OCI-LY7 (cell line): Measurements from ENCODE around the gene TPST1. TPM values are rescaled to one million over a fixed set of nuclear protein-coding genes. Genes with fewer than 3 reads are reported as not detected.

Experiments
- BruUV-seq: library from RNA; stranded (reverse); fragments of 400-500 nt; replicated peaks from 2 replicates; lab custom pipeline; 2021; lab: Mats Ljungman, UMichigan
- CTCF ChIA-PET: fragments of 300-600 bp; sonication (Branson Sonifier 250); formaldehyde crosslinking; loops from one replicate; lab custom pipeline; 2022; ENCODE audit warnings: antibody characterized with exemption; ENCODE audit not compliant: unreplicated experiment; lab: Charles Lee
- POLR2A ChIA-PET: fragments of 300-600 bp; sonication (Branson Sonifier 250); formaldehyde crosslinking; loops from one replicate; lab custom pipeline; 2022; ENCODE audit warnings: antibody characterized with exemption; lab: Charles Lee
- DNase-seq: peaks from one replicate; pipeline ENCODE4 v3.0.0-alpha.2; 2015; ENCODE audit warnings: low spot score
- H2AFZ ChIP-seq: fragments of 200-600 bp; sonication (generic), shearing (Covaris generic); 2 replicates; pipeline ENCODE4 v1.6.1; 2014; ENCODE audit warnings: mild to moderate bottlenecking, antibody characterized with exemption, low read length, moderate library complexity
- H3K27ac ChIP-seq: fragments of 200-600 bp; sonication (generic); 2 replicates; pipeline ENCODE4 v1.5.1; 2014; ENCODE audit warnings: mixed run types, low read depth, mild to moderate bottlenecking, moderate library complexity, low read length, inconsistent platforms; ENCODE audit not compliant: poor library complexity, severe bottlenecking
- H3K36me3 ChIP-seq: fragments of 200-600 bp; sonication (generic); 2 replicates; pipeline ENCODE4 v1.6.1; 2014; ENCODE audit warnings: mild to moderate bottlenecking, antibody characterized with exemption, low read length, moderate library complexity, mixed read lengths; ENCODE audit not compliant: insufficient read depth
- H3K4me1 ChIP-seq: fragments of 200-600 bp; sonication (generic); 2 replicates; pipeline ENCODE4 v1.5.1; 2014; ENCODE audit warnings: mild to moderate bottlenecking, low read length; ENCODE audit not compliant: insufficient read depth, poor library complexity, severe bottlenecking
- H3K4me2 ChIP-seq: fragments of 200-600 bp; sonication (generic); 2 replicates; pipeline ENCODE4 v1.6.1; 2014; ENCODE audit warnings: mild to moderate bottlenecking, low read length
- H3K4me3 ChIP-seq: fragments of 200-600 bp; sonication (generic); 2 replicates; pipeline ENCODE4 v1.5.1; 2014; ENCODE audit warnings: mild to moderate bottlenecking, low read depth, low read length; ENCODE audit not compliant: poor library complexity, severe bottlenecking
- H3K79me2 ChIP-seq: fragments of 200-600 bp; sonication (generic); 2 replicates; pipeline ENCODE4 v1.6.1; 2016; ENCODE audit warnings: low read depth, mild to moderate bottlenecking, low read length, moderate library complexity, mixed read lengths; ENCODE audit not compliant: insufficient read depth
- H3K9me2 ChIP-seq: fragments of 200-600 bp; sonication (generic); 2 replicates; pipeline ENCODE4 v1.6.1; 2016; ENCODE audit warnings: mild to moderate bottlenecking, low read length, mixed read lengths; ENCODE audit not compliant: insufficient read depth
- H3K9me3 ChIP-seq: fragments of 200-600 bp; sonication (generic); 2 replicates; pipeline ENCODE4 v1.6.1; 2014; ENCODE audit warnings: mild to moderate bottlenecking, mixed run types, low read length, mixed read lengths
- H4K20me1 ChIP-seq: fragments of 200-600 bp; sonication (generic); 2 replicates; pipeline ENCODE4 v1.6.1; 2014; ENCODE audit warnings: mild to moderate bottlenecking, antibody characterized with exemption, low read length, moderate library complexity, mixed read lengths; ENCODE audit not compliant: insufficient read depth
- CTCF ChIP-seq: fragments of 200-600 bp; sonication (generic); conservative IDR thresholded peaks from 2 replicates; pipeline ENCODE4 v1.5.1; 2014; ENCODE audit warnings: mild to moderate bottlenecking, antibody characterized with exemption, low read length, moderate library complexity, mixed read lengths
- EZH2phosphoT487 ChIP-seq: fragments of 200-600 bp; sonication (generic); IDR thresholded peaks from 2 replicates; pipeline ENCODE4 v1.6.1; 2018; ENCODE audit warnings: low read depth, borderline replicate concordance, mild to moderate bottlenecking, mixed run types, antibody characterized with exemption, low read length, moderate library complexity, mixed read lengths
- intact Hi-C: fragments of 100-400 bp; cut with micrococcal nuclease; formaldehyde crosslinking; loops from one replicate; pipeline ENCODE4 v1.10.0; 2022; ENCODE audit not compliant: unreplicated experiment
- total RNA-seq, 2 experiments: library from RNA; depleted of rRNA in 1 of 2; stranded (reverse); fragments of >200 nt in 1 of 2; shearing (Covaris generic) in 1 of 2; gene quantifications; 2 replicates each; pipeline ENCODE4 v1.2.3, GENCODE V29; 2014 to 2022

Gene TPST1
- total RNA-seq, 2 experiments from 2014 or later: 3.5 to 6.6 TPM

- DNase-seq: no peak
- ChIA-PET CTCF (no interaction called here), POLR2A (interaction anchor here (0.7 kb wide), 1 partner anchor 343 kb away, joined by 3 read pairs; no protein-coding TSS in a partner anchor)
- no peak for TF ChIP-seq CTCF
- no peak for TF ChIP-seq EZH2phosphoT487
- intact Hi-C loops: no loop called here
- Histone ChIP-seq H3K36me3 (no peaks in the 10 kb centered on the region), H3K4me1 (no peaks in the 10 kb centered on the region), H3K4me2 (no peak overlapping the region), H4K20me1 (no peaks in the 10 kb centered on the region), H3K9me2 (no peaks in the 10 kb centered on the region), H2AFZ (no peak overlapping the region), H3K9me3 (no peaks in the 10 kb centered on the region), H3K27ac (no peak overlapping the region), H3K79me2 (no peaks in the 10 kb centered on the region), H3K4me3 (no peak overlapping the region)
- no TSS peak for BruUV-seq
Observed at GRCh38 chr7:66176914-66177313, 28.2 kb upstream of the TPST1 start.

GRCh38 chr7:66178258-66178657 lies 26.9 kb upstream of the TPST1 start:
- no peaks in the 10 kb centered on the region for H3K79me2 ChIP-seq
- H2AFZ ChIP-seq: no peak overlapping the region
- H3K4me2 ChIP-seq: no peak overlapping the region
- H3K36me3 ChIP-seq: no peaks in the 10 kb centered on the region
- no TSS peak for BruUV-seq
- no peaks in the 10 kb centered on the region for H3K9me2 ChIP-seq
- H4K20me1 ChIP-seq: no peaks in the 10 kb centered on the region
- TF ChIP-seq EZH2phosphoT487 (no peak), CTCF (no peak)
- ChIA-PET CTCF (no interaction called here), POLR2A (interaction anchor here (0.6 to 1.1 kb wide), 2 partner anchors 125 to 610 kb away, joined by 3 to 4 read pairs; no protein-coding TSS in a partner anchor)
- intact Hi-C loops: no loop called here
- no peak for DNase-seq
- H3K27ac ChIP-seq: no peak overlapping the region
- H3K4me1 ChIP-seq: no peaks in the 10 kb centered on the region
- no peaks in the 10 kb centered on the region for H3K9me3 ChIP-seq
- no peak overlapping the region for H3K4me3 ChIP-seq

GRCh38 chr7:66181329-66181728 lies 23.8 kb upstream of the TPST1 start:
- no peaks in the 10 kb centered on the region for H3K9me2 ChIP-seq
- no peak overlapping the region for H3K27ac ChIP-seq
- intact Hi-C loops: no loop called here
- POLR2A ChIA-PET: interaction anchor here (0.6 to 0.7 kb wide), 4 partner anchors 15 to 637 kb away, joined by 3 read pairs; no protein-coding TSS in a partner anchor
- DNase-seq: no peak
- H3K79me2 ChIP-seq: no peaks in the 10 kb centered on the region
- CTCF ChIA-PET: no interaction called here
- H3K4me3 ChIP-seq: no peak overlapping the region
- H3K4me1 ChIP-seq: no peaks in the 10 kb centered on the region
- H3K36me3 ChIP-seq: no peaks in the 10 kb centered on the region
- BruUV-seq: no TSS peak
- TF ChIP-seq EZH2phosphoT487 (no peak), CTCF (no peak)
- H4K20me1 ChIP-seq: no peaks in the 10 kb centered on the region
- no peak overlapping the region for H3K4me2 ChIP-seq
- no peaks in the 10 kb centered on the region for H3K9me3 ChIP-seq
- no peak overlapping the region for H2AFZ ChIP-seq
